RWPE1 (cell line): ENCODE data around the gene HAPLN2.
A peak's percentile ranks its signal among the peaks of the same experiment; 100 is the strongest.
"Not testable (repeated sequence)": the region's sequence is repeated elsewhere in the genome, so short reads cannot be mapped to it uniquely, and the experiment has no call there.

ENCODE experiments used
- CTCF ChIA-PET: fragments of 350-600 bp; sonication (Branson Sonifier 250); formaldehyde crosslinking; extraction: SDS; loops from one replicate; lab custom pipeline; 2021; lab: Yijun Ruan, JAX
- POLR2A ChIA-PET: fragments of 400-600 bp; formaldehyde crosslinking; extraction: SDS; loops from one replicate; lab custom pipeline; 2020; ENCODE audit warnings: antibody characterized with exemption; ENCODE audit not compliant: low non-redundant PET; lab: Yijun Ruan, JAX
- DNase-seq: peaks from one replicate; pipeline ENCODE4 v3.0.0; 2012; ENCODE audit warnings: low spot score
- H3K27ac ChIP-seq: fragments of 450-650 bp; 2 replicates; pipeline ENCODE4 v1.5.1; 2017
- CTCF ChIP-seq: fragments of 450-650 bp; conservative IDR thresholded peaks from 2 replicates; pipeline ENCODE4 v1.5.1; 2017; ENCODE audit warnings: low read depth, mild to moderate bottlenecking

Gene HAPLN2

DNA sequence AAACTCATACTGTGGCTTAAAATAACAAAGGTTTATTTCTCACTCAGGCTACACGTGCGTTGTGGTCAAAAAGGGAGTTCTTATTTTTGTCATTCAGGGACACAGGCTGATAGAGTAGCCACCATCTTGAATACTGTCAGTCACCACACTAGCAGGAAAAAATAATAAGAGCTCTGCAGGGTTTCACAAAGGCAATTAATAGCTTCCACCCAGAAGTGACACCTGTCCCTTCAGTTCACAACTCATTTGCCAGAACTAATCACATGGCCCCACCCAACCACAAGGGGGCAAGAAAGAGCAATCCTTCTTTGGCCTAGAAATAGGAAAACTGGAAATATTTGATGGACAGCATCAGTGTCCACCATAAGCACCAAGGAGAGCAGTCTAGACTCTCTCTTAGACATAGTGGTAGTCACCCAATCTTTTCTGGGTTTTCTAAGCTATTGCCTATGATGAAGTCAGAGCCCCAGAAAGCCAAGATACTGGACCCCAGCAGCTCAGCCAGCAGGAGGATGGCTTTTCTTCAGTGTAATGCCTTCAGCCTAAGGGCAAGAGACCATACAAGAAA, 8.2 kb downstream of the HAPLN2 start:
- POLR2A ChIA-PET, result no interaction called here
- no peak overlapping the region for H3K27ac ChIP-seq
- peak; percentile 68 for TF ChIP-seq CTCF
- CTCF ChIA-PET, result interaction anchor here (0.5 to 2.4 kb wide), 19 partner anchors 10 to 353 kb away, joined by 3 to 19 read pairs (median 4); no protein-coding TSS in a partner anchor
- no peak for DNase-seq

DNA sequence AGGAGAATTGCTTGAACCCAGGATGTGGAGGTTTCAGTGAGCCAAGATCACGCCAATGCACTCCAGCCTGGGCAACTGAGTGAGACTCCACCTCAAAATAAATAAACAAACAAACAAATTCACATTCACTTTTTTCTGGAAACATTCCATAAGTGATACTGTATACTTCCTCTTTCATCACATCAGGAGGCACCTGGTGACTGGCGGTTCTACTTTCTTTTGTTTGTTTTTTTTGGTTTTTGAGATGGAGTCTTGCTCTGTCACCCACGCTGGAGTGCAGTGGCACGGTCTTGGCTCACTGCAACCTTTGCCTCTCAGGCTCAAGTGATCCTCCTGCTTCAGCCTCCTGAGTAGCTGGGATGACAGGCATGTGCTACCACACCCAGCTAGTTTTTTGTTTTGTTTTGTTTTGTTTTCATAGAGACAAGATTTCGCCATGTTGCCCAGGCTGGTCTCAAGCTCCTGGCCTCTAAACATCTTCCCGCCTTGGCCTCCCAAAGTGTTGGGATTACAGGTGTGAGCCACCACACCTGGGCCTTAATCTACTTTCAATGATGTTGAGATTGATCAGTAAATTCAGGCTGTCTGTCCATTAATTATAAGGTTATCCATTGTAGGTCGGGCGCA, 10.7 kb downstream of the HAPLN2 start:
- POLR2A ChIA-PET, result no interaction called here
- no peak for TF ChIP-seq CTCF
- no peak for DNase-seq
- CTCF ChIA-PET, result interaction anchor here (0.6 kb wide), 1 partner anchor 96 kb away, joined by 3 read pairs; no protein-coding TSS in a partner anchor
- no peak overlapping the region for H3K27ac ChIP-seq

DNA sequence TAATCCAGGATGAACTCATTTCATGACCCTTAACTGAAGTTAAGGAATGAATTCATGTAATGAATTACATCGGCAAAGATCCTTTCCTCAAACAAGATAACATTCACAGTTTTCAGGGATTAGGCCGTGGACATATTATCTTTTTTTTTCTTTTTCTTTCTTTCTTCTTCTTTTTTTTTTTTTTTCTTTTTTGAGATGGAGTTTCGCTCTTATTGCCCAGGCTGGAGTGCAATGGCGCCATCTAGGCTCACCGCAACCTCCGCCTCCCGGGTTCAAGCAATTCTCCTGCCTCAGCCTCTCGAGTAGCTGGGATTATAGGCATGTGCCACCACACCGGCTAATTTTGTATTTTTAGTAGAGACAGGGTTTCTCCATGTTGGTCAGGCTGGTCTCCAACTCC, 11.9 kb downstream of the HAPLN2 start:
- DNase-seq, H3K27ac ChIP-seq: not testable (repeated sequence)
- CTCF ChIA-PET, result interaction anchor here (0.6 to 0.7 kb wide), 3 partner anchors 12 to 28 kb away, joined by 3 to 7 read pairs (median 4); no protein-coding TSS in a partner anchor
- POLR2A ChIA-PET, result interaction anchor here (0.7 kb wide), 1 partner anchor 17 kb away, joined by 5 read pairs; no protein-coding TSS in a partner anchor

- DNase-seq, result no peak
- POLR2A ChIA-PET, result no interaction called here
- CTCF ChIA-PET, result no interaction called here
- TF ChIP-seq CTCF, result no peak
- H3K27ac ChIP-seq, result no peak overlapping the region
These were observed 13.1 kb downstream of the HAPLN2 start for GRCh38 chr1:156632355-156632754.

GRCh38 chr1:156638189-156638985, 19.2 kb downstream of the HAPLN2 start:
- POLR2A ChIA-PET, result no interaction called here
- CTCF ChIA-PET, result interaction anchor here (2.0 kb wide), 1 partner anchor 11 kb away, joined by 5 read pairs; no protein-coding TSS in a partner anchor

DNA sequence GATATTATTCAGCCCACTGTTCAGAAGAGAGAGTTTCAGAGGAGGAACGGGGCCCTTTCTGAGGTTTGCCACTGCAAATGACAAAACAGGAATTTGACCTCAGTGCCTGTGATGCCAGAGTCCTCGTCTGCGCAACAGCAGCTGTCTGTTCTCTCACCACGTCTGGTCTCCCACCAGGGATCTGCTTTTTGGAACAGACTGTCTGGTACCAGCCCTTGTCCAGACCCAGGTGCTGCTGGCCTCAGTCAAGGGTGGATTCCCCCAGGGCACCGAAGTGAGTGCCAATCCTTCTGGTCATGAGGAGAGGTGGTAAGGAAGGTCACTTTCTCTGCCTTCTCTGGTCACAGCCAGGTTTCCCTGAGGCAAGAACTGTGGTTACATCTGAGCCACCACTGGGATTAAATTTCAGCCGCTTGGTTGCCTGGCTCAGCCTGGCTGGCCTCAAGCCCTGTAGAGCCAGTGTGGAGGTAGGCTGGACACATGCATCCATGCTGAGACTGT, 20.4 kb downstream of the HAPLN2 start:
- POLR2A ChIA-PET, result no interaction called here
- CTCF ChIA-PET, result interaction anchor here (0.9 kb wide), 1 partner anchor 8 kb away, joined by 3 read pairs; no protein-coding TSS in a partner anchor
- TF ChIP-seq CTCF, result no peak
- H3K27ac ChIP-seq, result no peak overlapping the region
- no peak for DNase-seq

More at GRCh38 chr1:156638189-156638985, 19.2 kb downstream of the HAPLN2 start:
- no peak overlapping the region for H3K27ac ChIP-seq
- DNase-seq, result no peak
- TF ChIP-seq CTCF, result no peak
